HepG2 (cell line): ENCODE results near the gene HMHB1.

Source experiments
- ETV5 ChIP-seq: IDR thresholded peaks from 2 replicates; pipeline ENCODE4 v1.6.1; 2018; ENCODE audit warnings: missing biosample characterization, missing genetic modification reagents, inconsistent platforms, borderline replicate concordance
- KDM4B ChIP-seq: sonication (generic); formaldehyde crosslinking; IDR thresholded peaks from 2 replicates; pipeline ENCODE4 v1.4.0; 2020; ENCODE audit warnings: missing genetic modification reagents
- ZBTB40 ChIP-seq, 2 experiments: fragments of 450-650 bp in 1 of 2; sonication (generic) in 1 of 2; formaldehyde crosslinking in 1 of 2; IDR thresholded peaks; 2 replicates each; pipeline versions ENCODE4 v1.6.1 to v1.8.0; 2016 to 2022; ENCODE audit warnings: antibody characterized with exemption in 1 of 2, mild to moderate bottlenecking in 1 of 2, missing genetic modification reagents in 1 of 2

- no peak for TF ChIP-seq ETV5 (CRISPR knock-in tag)
- no peak for TF ChIP-seq KDM4B
- TF ChIP-seq ZBTB40 (IDR thresholded peaks at IDR 0.05): no peak
- TF ChIP-seq ZBTB40 (CRISPR knock-in tag; IDR thresholded peaks at IDR 0.05): no peak
Measured at GRCh38 chr5:143835251-143835650, 23.3 kb downstream of the HMHB1 start.
